PC-9 (cell line): ENCODE data around the gene A2ML1. TPM values are rescaled to one million over a fixed set of nuclear protein-coding genes. Genes with fewer than 3 reads are reported as not detected.
"Not testable (repeated sequence)": the region's sequence is repeated elsewhere in the genome, so short reads cannot be mapped to it uniquely, and the experiment has no call there.

Experiments used
- BruUV-seq: library from RNA; stranded (reverse); fragments of 400-500 nt; replicated peaks from 2 replicates; lab custom pipeline; 2021; lab: Mats Ljungman, UMichigan
- CTCF ChIA-PET: fragments of 300-600 bp; sonication (Branson Sonifier 250); formaldehyde crosslinking; loops from one replicate; lab custom pipeline; 2022; ENCODE audit warnings: antibody characterized with exemption; lab: Charles Lee
- POLR2A ChIA-PET: fragments of 300-600 bp; sonication (Branson Sonifier 250); formaldehyde crosslinking; loops from one replicate; lab custom pipeline; 2022; ENCODE audit warnings: antibody characterized with exemption; ENCODE audit not compliant: unreplicated experiment; lab: Charles Lee
- DNase-seq, 2 experiments: peaks; one replicate each; pipeline versions ENCODE4 v3.0.0 to v3.0.0-alpha.2; 2015 to 2022; ENCODE audit warnings: mixed read lengths in 1 of 2
- H2AFZ ChIP-seq: fragments of 200-600 bp; sonication (generic); 2 replicates; pipeline ENCODE4 v1.8.1; 2017; ENCODE audit warnings: antibody characterized with exemption
- H3F3A ChIP-seq: fragments of 200-600 bp; sonication (generic); 2 replicates; pipeline ENCODE4 v1.8.1; 2017; ENCODE audit warnings: antibody characterized with exemption, mild to moderate bottlenecking, low read depth; ENCODE audit not compliant: insufficient read depth
- H3K27ac ChIP-seq: fragments of 200-600 bp; sonication (generic); 2 replicates; pipeline ENCODE4 v1.6.1; 2016; ENCODE audit warnings: mixed run types
- H3K27me3 ChIP-seq: fragments of 200-600 bp; sonication (generic); 2 replicates; pipeline ENCODE4 v1.6.1; 2016; ENCODE audit warnings: low read depth, mixed run types; ENCODE audit not compliant: insufficient read depth
- H3K36me3 ChIP-seq: fragments of 200-600 bp; sonication (generic); 2 replicates; pipeline ENCODE4 v1.6.1; 2016; ENCODE audit warnings: low read depth, mixed run types
- H3K4me1 ChIP-seq: fragments of 200-600 bp; sonication (generic); replicated peaks from 2 replicates; pipeline ENCODE4 v1.6.1; 2016; ENCODE audit warnings: mixed run types; ENCODE audit not compliant: insufficient read depth
- H3K4me2 ChIP-seq: fragments of 200-600 bp; sonication (generic); 2 replicates; pipeline ENCODE4 v1.6.1; 2017; ENCODE audit warnings: mixed run types
- H3K4me3 ChIP-seq: fragments of 200-600 bp; sonication (generic); 2 replicates; pipeline ENCODE4 v1.6.1; 2016; ENCODE audit warnings: mixed run types
- H3K79me2 ChIP-seq: fragments of 200-600 bp; sonication (generic); 2 replicates; pipeline ENCODE4 v1.6.1; 2017; ENCODE audit warnings: low read depth, mixed run types
- H3K9me2 ChIP-seq: fragments of 200-600 bp; sonication (generic); 2 replicates; pipeline ENCODE4 v1.8.1; 2017; ENCODE audit warnings: mild to moderate bottlenecking; ENCODE audit not compliant: insufficient read depth
- H3K9me3 ChIP-seq: fragments of 200-600 bp; sonication (generic); 2 replicates; pipeline ENCODE4 v1.8.1; 2016; ENCODE audit warnings: low read depth; ENCODE audit not compliant: insufficient read depth
- H4K20me1 ChIP-seq: fragments of 200-600 bp; sonication (generic); 2 replicates; pipeline ENCODE4 v1.8.1; 2017; ENCODE audit not compliant: insufficient read depth
- EZH2 ChIP-seq: fragments of 200-600 bp; sonication (generic); IDR thresholded peaks from 2 replicates; pipeline ENCODE4 v1.8.0; 2017; ENCODE audit warnings: antibody characterized with exemption, low read depth
- intact Hi-C: fragments of 100-400 bp; cut with micrococcal nuclease; formaldehyde crosslinking; loops from one replicate; pipeline ENCODE4 v1.10.0; 2022; ENCODE audit not compliant: unreplicated experiment
- total RNA-seq: library from RNA; stranded (reverse); gene quantifications from 2 replicates; pipeline ENCODE4 v1.2.3, GENCODE V29; 2021
- TF ChIP-seq, protein P1 (sequence below): fragments of 200-600 bp; sonication (generic); conservative IDR thresholded peaks from 2 replicates; pipeline ENCODE4 v1.6.1; 2017; ENCODE audit warnings: mixed run types, antibody characterized with exemption, mild to moderate bottlenecking, moderate library complexity

Gene A2ML1
- total RNA-seq, 1 experiment from 2014 or later, result 17.3 TPM

DNA sequence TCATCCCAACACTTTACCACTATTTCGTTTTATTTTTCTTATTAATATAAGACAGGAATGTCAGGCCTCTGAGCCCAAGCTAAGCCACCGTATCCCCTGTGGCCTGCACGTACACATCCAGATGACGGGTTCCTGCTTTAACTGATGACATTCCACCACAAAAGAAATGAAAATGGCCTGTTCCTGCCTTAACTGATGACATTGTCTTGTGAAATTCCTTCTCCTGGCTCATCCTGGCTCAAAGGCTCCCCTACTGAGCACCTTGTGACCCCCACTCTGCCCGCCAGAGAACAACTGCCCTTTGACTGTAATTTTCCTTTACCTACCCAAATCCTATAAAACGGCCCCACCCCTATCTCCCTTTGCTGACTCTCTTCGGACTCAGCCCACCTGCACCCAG, 12.3 kb upstream of the A2ML1 start:
- H3F3A ChIP-seq, CTCF ChIA-PET, H3K36me3 ChIP-seq, BruUV-seq, DNase-seq, H3K9me2 ChIP-seq, H3K4me1 ChIP-seq, H3K9me3 ChIP-seq, H3K79me2 ChIP-seq, H4K20me1 ChIP-seq, H2AFZ ChIP-seq, intact Hi-C loops, POLR2A ChIA-PET, H3K4me2 ChIP-seq, H3K27me3 ChIP-seq, H3K4me3 ChIP-seq, H3K27ac ChIP-seq: not testable (repeated sequence)

DNA sequence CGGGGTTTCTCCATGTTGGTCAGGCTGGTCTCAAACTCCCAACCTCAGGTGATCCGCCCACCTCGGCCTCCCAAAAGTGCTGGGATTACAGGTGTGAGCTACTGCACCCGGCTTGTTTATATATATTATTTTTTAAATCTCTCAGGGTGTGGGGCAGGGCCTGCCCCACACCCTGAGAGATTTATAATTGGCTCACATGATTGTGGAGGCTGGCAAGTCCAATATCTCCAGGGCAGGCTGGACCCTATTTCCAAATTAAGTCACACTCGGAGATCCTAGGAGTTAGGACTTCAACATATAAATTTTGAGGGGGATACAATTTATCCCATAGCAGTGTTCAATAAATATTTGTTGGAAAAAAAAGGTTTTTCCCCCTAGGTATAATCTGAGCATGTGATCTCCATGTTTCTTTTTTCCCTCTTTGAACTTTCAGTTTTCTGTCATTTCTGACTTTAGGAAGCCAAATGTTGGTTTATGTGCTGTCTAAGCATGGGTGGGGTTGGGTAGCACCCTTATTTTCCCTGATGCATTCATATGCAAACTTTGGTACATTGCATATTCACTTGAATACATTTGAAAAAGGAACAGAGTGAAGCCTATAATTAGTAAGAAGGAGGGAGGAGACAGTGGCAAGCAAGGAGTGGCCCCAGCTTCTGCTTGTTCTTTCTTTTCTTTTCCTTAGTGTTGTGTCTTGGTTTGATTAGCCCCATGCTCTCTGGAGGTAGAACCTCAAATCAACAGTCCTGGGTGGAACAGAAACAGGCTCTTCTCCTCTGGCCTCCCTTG, 8.7 kb upstream of the A2ML1 start:
- H3K27me3 ChIP-seq, result no peaks in the 10 kb centered on the region
- H2AFZ ChIP-seq, result no peak overlapping the region
- H3K4me2 ChIP-seq, result no peak overlapping the region
- H3K27ac ChIP-seq, result no peak overlapping the region
- POLR2A ChIA-PET, result no interaction called here
- H4K20me1 ChIP-seq, result no peaks in the 10 kb centered on the region
- H3K9me2 ChIP-seq, result no peaks in the 10 kb centered on the region
- no peaks in the 10 kb centered on the region for H3K4me1 ChIP-seq
- CTCF ChIA-PET, result no interaction called here
- no peak overlapping the region for H3K4me3 ChIP-seq
- no peaks in the 10 kb centered on the region for H3K36me3 ChIP-seq
- TF ChIP-seq EZH2, result no peak
- TF ChIP-seq, protein P1, sequence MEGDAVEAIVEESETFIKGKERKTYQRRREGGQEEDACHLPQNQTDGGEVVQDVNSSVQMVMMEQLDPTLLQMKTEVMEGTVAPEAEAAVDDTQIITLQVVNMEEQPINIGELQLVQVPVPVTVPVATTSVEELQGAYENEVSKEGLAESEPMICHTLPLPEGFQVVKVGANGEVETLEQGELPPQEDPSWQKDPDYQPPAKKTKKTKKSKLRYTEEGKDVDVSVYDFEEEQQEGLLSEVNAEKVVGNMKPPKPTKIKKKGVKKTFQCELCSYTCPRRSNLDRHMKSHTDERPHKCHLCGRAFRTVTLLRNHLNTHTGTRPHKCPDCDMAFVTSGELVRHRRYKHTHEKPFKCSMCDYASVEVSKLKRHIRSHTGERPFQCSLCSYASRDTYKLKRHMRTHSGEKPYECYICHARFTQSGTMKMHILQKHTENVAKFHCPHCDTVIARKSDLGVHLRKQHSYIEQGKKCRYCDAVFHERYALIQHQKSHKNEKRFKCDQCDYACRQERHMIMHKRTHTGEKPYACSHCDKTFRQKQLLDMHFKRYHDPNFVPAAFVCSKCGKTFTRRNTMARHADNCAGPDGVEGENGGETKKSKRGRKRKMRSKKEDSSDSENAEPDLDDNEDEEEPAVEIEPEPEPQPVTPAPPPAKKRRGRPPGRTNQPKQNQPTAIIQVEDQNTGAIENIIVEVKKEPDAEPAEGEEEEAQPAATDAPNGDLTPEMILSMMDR, result no peak
- no TSS peak for BruUV-seq
- no peaks in the 10 kb centered on the region for H3F3A ChIP-seq
- intact Hi-C loops, result no loop called here
- no peaks in the 10 kb centered on the region for H3K9me3 ChIP-seq
- no peaks in the 10 kb centered on the region for H3K79me2 ChIP-seq
- DNase-seq, result no peak

- no peaks in the 10 kb centered on the region for H3K9me3 ChIP-seq
- no peak overlapping the region for H3K4me2 ChIP-seq
- H3K4me3 ChIP-seq, result no peak overlapping the region
- no peaks in the 10 kb centered on the region for H3K27me3 ChIP-seq
- H3K4me1 ChIP-seq, result peaks cover 9% of the 10 kb centered on the region
- BruUV-seq, result no TSS peak
- TF ChIP-seq, protein P1, result no peak
- no peak for TF ChIP-seq EZH2
- H3K36me3 ChIP-seq, result no peaks in the 10 kb centered on the region
- CTCF ChIA-PET, result interaction anchor here (0.5 to 0.6 kb wide), 2 partner anchors 44 to 159 kb away, joined by 8 to 9 read pairs; no protein-coding TSS in a partner anchor
- no peaks in the 10 kb centered on the region for H4K20me1 ChIP-seq
- H3K27ac ChIP-seq, result no peak overlapping the region
- no peaks in the 10 kb centered on the region for H3F3A ChIP-seq
- H3K79me2 ChIP-seq, result no peaks in the 10 kb centered on the region
- intact Hi-C loops, result no loop called here
- no peaks in the 10 kb centered on the region for H3K9me2 ChIP-seq
- POLR2A ChIA-PET, result no interaction called here
- no peak overlapping the region for H2AFZ ChIP-seq
- DNase-seq, result no peak
Observed at GRCh38 chr12:8816448-8817050, 5.9 kb upstream of the A2ML1 start.
